Measurements from ENCODE around the gene ATP6V0A1.

DNA sequence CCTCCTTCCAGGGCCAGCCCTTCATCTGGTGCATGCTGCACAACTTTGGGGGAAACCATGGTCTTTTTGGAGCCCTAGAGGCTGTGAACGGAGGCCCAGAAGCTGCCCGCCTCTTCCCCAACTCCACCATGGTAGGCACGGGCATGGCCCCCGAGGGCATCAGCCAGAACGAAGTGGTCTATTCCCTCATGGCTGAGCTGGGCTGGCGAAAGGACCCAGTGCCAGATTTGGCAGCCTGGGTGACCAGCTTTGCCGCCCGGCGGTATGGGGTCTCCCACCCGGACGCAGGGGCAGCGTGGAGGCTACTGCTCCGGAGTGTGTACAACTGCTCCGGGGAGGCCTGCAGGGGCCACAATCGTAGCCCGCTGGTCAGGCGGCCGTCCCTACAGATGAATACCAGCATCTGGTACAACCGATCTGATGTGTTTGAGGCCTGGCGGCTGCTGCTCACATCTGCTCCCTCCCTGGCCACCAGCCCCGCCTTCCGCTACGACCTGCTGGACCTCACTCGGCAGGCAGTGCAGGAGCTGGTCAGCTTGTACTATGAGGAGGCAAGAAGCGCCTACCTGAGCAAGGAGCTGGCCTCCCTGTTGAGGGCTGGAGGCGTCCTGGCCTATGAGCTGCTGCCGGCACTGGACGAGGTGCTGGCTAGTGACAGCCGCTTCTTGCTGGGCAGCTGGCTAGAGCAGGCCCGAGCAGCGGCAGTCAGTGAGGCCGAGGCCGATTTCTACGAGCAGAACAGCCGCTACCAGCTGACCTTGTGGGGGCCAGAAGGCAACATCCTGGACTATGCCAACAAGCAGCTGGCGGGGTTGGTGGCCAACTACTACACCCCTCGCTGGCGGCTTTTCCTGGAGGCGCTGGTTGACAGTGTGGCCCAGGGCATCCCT, 84.8 kb downstream of the ATP6V0A1 start:
- no peak for TF ChIP-seq CTCF (conservative IDR thresholded peaks at IDR 0.05 in 1 of 2, IDR thresholded peaks at IDR 0.05 in 1 of 2; ENCODE audit: extremely low read depth in 1 of 2, insufficient read depth in 1 of 2, low read depth in 1 of 2, low read length in 2 of 2)
- no peak for TF ChIP-seq EZH2 (IDR thresholded peaks at IDR 0.05; ENCODE audit: borderline replicate concordance, low read length)
